ENCODE results near the gene ETDA. TPM values are rescaled to one million over a fixed set of nuclear protein-coding genes. Genes with fewer than 3 reads are reported as not detected.

Gene ETDA
- total RNA-seq, result not detected in 2 replicates

DNA sequence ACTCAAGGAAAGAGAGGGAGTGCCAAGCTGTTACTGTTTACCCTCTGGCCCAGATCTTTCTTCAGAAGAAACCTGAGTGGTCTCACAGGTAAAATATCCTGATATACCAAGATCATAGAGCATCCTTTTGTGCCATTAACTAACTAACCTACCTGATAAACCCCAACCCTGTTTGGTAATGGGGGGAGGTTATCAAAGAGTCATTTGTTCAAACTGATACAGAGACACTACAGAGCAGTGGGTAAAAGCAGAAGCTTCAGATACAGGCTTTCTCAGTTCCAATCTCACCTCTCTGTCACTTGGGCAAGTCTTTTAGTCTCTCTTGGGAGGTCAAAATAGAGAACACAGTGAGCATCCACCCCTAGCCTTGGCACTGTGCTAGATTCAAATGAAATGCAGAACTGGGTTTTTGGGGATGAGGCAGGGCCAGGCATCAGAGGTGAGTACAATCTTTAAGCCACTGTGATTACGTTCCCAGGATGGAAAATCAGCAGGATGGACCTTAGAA is at the start of gene ETDA:
ETDA (plus strand) TSS at position 51 of the 508 bp plus-strand sequence. CDS start 1,216 bp downstream, outside the sequence.

Other genes with a start within 250 kb of the ETDA start
- gene RTL8B, start 229.5 kb upstream of the ETDA start, total RNA-seq, result 7.2 and 8.6 TPM in 2 replicates
- gene RTL8C, start 219.7 kb upstream of the ETDA start, total RNA-seq, result 70.3 and 82.2 TPM in 2 replicates
- 6.4 and 15.0 TPM in 2 replicates for gene RTL8A, start 199.9 kb upstream of the ETDA start, total RNA-seq
- gene SMIM10L2B, start 153.3 kb upstream of the ETDA start, total RNA-seq, result 1.8 and 4.4 TPM in 2 replicates
- not detected in 2 replicates for gene ETDB, start 131.5 kb upstream of the ETDA start, total RNA-seq
- gene CT55, start 80.7 kb upstream of the ETDA start, total RNA-seq, result not detected in 2 replicates
- gene ETDC, start 57.4 kb downstream of the ETDA start, total RNA-seq, result not detected in 2 replicates
- 6.2 and 7.2 TPM in 2 replicates for gene ZNF75D, start 92.0 kb downstream of the ETDA start, total RNA-seq
- gene ZNF449, start 92.7 kb downstream of the ETDA start, total RNA-seq, result 8.3 and 9.7 TPM in 2 replicates
- gene SMIM10L2A, start 169.9 kb downstream of the ETDA start, total RNA-seq, result 0.79 and 0.91 TPM in 2 replicates

All from smooth muscle cell of the pulmonary artery (primary cell).